Fibroblast of gingiva (primary cell): Measurements from ENCODE around the gene RHCE.
"Not testable (repeated sequence)": the region's sequence is repeated elsewhere in the genome, so short reads cannot be mapped to it uniquely, and the experiment has no call there.

Experiments used
- DNase-seq: peaks from one replicate; pipeline ENCODE4 v3.0.0-alpha.2; 2011; ENCODE audit warnings: low read depth

The RHCE gene

DNA sequence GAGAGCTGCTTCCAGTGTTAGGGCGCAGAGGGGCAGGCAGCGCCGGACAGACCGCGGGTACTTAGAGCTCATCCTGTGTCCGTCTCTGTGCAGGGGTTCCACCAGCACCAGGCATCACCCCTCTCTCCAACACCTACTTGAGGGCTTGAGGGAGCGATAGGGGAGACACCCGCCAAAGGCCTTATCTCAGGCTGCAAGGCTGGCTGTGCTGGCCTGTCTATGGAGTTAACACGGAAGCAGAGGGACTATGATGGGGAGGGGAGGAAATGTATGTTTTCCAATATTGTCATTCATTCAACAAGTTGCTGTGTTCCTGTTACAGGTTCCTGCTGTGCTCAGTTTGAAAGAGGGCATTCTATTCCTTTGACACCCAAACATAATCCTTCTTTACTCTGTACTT, at the start of gene RHCE:
Gene RHCE, minus strand, starts transcription at position 111 of the 400 bp plus-strand sequence. Its CDS starts 39 bp downstream, at position 72.
- not testable (repeated sequence) for DNase-seq

- DNase-seq, result no peak
These were observed 48.6 kb upstream of the RHCE start for GRCh38 chr1:25469177-25469576.

DNA sequence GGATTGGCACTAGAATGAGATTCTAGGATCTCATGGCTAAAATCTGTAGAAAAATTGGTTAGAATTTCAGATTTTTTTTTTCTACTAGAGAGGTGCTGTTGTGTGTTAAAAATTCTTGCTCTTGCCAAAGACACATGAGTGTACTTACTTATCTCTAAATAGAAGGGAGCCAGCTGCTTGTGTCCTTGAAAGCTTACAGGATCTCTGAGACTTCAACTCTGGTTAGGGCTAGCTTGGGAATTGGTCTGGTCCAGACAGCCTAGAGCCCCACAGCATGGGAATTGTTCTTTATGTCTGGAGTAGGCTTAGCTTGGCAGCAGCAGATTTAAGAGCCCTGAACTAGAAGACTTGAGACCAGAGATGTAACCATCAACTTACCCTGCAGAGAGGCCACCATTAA, 47.4 kb upstream of the RHCE start:
- DNase-seq, result no peak

DNA sequence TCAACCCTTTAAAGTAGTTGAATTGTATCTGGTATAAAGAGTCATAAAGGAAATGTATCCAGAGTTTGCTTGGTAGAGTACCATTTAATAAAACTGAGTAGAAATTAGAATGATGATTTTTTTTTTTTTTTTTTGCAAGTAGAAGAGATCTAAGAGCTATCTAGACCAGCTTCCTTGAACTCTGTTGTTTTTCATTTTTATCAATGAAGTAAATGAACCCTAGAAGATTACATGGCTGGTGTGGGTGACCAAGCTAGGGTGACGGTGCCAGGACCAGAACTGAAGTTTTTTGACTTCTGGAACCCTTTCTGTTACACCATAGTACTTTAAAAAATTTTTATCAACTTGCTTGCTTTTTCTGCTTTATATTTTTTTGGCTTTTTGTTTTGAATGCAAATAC, 47.0 kb upstream of the RHCE start:
- no peak for DNase-seq

- no peak for DNase-seq
These were observed 46.6 kb upstream of the RHCE start for GRCh38 chr1:25467193-25467592.

DNA sequence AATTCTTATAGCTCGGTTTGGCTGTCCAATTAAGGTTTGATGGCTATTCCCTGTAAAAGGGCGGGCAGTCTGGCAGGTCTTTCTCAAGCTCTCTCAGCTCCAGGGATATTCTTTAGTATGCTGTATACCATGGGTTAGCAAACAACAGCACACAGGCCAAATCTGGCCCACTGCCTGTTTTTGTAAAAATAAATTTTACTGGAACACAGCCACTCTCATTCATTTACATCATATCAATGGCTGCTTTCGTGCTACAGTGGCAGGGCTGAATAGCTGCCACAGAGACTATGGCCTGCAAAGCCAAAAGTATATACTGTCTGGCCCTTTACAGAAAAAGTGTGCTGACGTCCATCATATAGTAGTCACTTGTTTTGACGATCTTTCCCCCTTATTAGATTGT, 42.1 kb upstream of the RHCE start:
- DNase-seq, result no peak

DNA sequence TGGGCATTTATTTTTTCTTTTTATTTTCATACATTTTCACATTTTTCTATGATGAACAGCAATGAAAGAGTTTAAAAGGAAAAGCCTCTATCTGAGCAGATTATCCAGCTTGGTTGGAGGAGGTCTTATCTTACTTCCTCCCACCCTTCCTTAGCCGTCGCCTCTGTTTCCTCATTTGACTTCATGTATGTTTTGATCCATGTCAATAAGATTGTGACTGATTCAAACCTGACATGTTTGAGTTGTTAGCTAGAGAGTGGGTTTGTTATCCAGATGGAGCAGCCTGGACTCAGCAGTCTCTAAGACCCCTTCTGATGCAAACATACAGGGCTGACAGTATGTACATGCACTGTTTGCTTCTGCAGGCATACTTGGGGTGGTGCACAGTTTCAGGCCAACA, 41.2 kb upstream of the RHCE start:
- DNase-seq, result no peak

GRCh38 chr1:25460816-25461215, 40.2 kb upstream of the RHCE start:
- not testable (repeated sequence) for DNase-seq

GRCh38 chr1:25460020-25460419, 39.4 kb upstream of the RHCE start:
- DNase-seq, result no peak

DNA sequence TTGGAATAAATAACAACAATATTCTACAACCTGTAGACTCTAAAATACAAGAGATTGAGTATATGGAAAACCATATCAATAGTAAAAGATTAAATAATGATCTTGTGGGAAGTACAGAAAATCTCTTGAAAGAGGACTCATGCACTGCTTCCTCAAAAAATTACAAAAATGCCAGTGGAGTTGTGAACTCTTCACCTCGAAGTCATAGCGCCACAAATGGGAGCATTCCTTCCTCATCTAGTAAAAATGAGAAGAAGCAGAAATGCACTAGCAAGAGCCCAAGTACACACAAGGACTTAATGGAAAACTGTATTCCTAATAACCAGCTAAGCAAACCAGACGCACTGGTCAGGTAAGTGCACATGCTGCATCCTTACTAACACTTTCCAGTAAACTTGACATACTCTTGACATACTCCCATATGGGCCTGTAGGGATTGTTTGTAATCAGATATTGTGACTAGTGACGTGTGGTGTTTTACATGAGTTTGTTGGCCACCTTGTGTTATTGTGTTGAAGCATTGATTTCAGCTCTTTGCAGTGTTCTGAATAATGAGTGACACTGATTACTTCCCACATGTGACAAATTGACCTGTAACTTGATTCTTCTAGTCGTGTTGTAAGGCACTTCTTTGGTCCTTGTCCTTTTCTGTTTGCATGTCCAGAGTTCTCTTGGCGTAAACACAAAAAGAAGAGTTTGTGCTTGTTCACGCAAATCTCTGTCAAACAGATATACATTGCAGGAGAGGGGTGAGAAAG, 38.1 kb upstream of the RHCE start:
- no peak for DNase-seq

GRCh38 chr1:25456502-25456901, 35.9 kb upstream of the RHCE start:
- DNase-seq, result no peak

DNA sequence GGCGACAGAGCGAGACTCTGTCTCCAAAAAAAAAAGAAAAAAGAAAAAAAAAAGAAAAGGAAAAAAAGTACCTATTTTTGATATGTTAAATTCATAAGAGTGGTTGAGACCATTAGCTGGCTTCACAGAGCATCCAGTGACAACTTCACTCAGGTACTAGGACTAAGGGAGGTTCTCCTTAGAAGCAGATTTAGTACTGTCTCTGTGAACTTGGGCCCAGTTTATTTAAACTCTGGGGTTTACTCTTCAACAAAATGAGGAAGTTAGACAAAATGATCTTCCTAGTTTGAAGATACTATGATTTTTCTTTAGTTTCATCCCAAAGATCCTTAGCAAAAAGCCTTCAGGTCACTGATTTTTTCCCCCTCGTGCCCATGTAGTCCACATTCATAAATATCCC, 31.3 kb upstream of the RHCE start:
- DNase-seq, result no peak

DNA sequence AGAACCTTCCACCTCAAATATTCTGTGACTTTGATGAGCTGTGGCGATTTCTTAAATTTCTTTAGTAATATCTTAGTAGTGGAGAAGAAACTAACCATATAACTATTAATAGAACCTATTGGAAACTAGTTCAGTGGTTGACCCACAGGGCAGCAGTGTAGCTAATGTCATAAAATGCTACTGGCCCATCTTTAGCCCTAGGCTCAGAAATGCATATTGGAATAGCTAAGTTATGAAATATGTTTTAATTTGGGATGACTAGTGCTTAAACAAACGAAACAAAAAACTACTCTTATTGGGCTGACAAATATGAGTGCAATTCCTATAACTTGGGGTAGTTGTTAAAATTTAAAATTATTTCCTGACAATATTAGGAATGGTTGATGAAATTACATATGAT, 30.3 kb upstream of the RHCE start:
- no peak for DNase-seq

DNA sequence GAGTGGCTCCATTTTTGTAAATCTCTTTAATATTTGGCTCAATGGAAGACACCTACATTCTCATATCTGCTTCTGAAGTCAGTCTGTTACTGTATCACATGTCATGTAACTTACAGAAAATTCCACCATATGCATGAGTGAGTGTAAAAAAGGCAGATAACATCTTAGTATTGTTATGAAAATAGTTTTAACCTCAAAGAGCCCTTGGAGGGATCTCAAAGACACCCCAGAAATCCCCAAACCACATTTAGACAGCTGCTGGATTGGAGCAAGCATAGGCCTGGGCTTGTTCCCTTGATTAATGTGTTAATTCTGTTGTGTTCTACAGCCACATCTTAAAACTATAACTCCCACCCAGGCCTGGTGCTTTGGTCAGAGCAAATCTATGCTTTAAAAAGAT, 26.9 kb upstream of the RHCE start:
- DNase-seq, result no peak

DNA sequence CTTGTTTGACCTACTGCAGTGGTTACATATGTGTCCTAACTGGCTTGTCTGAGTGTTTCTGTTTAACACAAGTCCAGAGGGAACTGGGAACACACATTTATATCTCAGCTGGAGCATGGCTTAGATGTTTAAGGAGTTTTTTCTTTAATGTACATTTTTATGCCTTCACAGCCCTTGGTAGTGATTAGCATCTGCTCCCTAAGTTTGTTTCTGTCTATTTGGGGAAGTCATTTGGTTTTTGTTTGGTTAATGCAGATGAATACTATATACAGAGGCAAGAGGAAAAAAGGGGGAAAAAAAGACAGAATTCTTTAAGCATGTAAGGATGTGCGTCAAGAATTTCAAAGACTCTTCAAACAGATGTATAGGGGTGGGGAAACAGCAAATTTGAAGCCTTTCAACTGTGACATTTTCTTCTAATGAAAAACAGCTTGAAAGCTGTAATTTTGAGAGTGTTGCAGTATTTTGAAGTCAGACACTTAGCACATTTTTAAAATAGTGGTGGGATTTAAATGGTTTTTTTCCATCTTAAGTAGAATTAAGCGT, 25.4 kb upstream of the RHCE start:
- DNase-seq, result no peak

GRCh38 chr1:25444604-25445003, 24.0 kb upstream of the RHCE start:
- DNase-seq, result not testable (repeated sequence)

GRCh38 chr1:25443030-25443699, 22.5 kb upstream of the RHCE start:
- no peak for DNase-seq

DNA sequence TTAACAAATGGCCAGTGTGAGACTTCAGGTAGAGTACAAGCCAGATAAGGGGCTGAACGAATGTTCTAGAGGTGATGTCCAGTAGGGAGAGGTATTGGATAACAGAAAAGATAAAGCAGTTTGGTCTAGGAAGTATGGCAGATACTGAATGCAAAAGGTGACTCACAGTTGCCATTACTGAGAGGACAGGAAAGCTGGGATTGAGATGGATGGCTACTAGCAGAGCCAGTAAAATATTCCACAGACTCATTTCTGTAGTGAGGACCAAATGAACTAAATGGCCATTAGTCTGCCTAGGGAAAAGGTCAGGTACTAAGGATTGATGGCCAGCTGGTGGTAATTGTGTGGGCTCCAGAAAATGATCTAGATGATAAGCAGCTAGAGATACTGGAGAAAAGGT, 21.6 kb upstream of the RHCE start:
- no peak for DNase-seq

DNA sequence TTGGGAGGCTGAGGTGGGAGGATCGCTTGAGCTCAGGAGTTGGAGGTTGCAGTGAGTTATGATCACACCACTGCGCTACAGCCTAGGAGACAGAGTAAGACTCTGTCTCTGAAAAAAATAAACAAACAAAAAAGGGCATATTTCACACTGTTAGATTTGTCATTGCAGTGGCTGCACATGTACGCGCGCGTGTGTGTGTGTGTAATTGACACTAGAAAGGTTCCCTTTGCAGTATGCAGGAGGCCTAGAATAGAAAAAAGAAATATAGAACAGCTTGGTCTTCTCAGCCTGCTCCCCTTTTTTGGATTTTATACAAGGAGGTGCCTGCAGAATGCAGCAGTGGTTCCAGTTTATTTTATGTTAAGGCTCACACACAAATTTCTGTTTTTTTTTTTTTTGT, 18.7 kb upstream of the RHCE start:
- DNase-seq, result no peak

GRCh38 chr1:25437672-25438071, 17.0 kb upstream of the RHCE start:
- no peak for DNase-seq

- DNase-seq, result peak; percentile 47
These were observed 14.9 kb upstream of the RHCE start for GRCh38 chr1:25435397-25436108.

GRCh38 chr1:25433389-25434186, 13.0 kb upstream of the RHCE start:
- DNase-seq, result no peak
